C4-2B (cell line): Measurements from ENCODE around the gene SEC16B.

Experiments
- H3K27ac ChIP-seq: fragments of 450-650 bp; 2 replicates; pipeline ENCODE4 v1.5.1; 2017
- CTCF ChIP-seq: fragments of 450-650 bp; conservative IDR thresholded peaks from 2 replicates; pipeline ENCODE4 v1.5.1; 2017; ENCODE audit warnings: mild to moderate bottlenecking
- ZFX ChIP-seq: fragments of 450-650 bp; IDR thresholded peaks from 2 replicates; pipeline ENCODE4 v1.6.1; 2017

The SEC16B gene

DNA sequence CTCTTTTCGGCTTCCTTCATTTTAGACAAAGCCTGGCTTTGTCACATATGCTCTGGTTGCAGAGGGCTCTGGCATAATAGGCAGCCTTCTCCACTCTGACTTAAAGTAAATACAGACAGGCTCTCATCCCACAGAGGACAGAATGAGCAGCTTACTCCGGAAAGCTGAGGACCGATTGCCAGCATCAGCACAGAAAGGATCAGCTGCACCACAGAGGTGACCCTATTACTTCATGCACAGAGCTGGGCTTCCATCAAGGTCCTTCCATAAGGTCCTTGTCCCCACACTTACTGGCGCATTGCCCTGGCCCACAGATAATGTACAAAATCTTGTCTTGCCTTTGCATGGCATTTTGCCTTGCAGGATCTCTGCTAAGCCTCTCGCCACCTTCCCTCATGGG, 67.6 kb downstream of the SEC16B start:
- no peak overlapping the region for H3K27ac ChIP-seq
- TF ChIP-seq CTCF: no peak
- TF ChIP-seq ZFX: no peak

GRCh38 chr1:177897998-177898654, 71.7 kb downstream of the SEC16B start:
- H3K27ac ChIP-seq: no peak overlapping the region
- TF ChIP-seq CTCF: no peak
- no peak for TF ChIP-seq ZFX

DNA sequence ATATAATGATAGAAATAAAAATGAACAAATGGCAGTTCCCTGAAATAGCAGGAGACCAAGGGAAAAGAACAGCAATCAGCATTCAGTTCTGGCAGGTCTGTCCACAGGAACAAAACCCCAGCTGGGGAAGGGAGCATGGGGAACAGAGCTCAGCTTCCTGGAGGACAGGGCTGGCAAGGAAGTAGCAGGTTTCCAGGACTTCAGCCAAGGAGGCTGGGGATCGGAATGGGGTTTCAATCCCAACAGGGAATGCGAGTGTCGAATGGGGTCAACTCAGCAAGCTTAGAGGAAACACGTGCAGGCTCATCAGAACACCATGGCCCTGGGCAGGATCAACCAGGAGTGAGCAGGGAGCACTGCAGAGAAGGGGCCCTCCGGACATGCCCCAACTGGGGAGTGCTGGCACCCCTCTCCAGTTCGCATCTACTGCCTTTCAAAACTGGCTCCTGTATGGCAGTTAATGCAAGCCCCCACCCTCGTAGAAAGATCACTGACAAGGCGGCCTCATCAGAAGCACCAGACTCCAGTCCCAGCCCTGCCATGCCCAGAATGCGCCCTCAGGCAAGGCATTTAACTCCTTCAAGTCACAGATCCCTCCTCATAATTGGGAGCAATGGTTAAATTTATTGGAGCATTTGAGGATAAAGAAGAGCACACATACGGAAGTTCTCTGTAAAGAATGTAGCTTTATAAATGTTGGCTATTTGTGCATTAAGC, 72.4 kb downstream of the SEC16B start:
- no peak for TF ChIP-seq CTCF
- no peak for TF ChIP-seq ZFX
- H3K27ac ChIP-seq: no peak overlapping the region
